ENCODE results near the gene E2F1.
"Not testable (repeated sequence)": the region's sequence is repeated elsewhere in the genome, so short reads cannot be mapped to it uniquely, and the experiment has no call there.

Gene E2F1

GRCh38 chr20:33710681-33711445 lies 24.7 kb upstream of the E2F1 start:
- DNase-seq: no peak

GRCh38 chr20:33709905-33710541 lies 23.8 kb upstream of the E2F1 start:
- DNase-seq: no peak

GRCh38 chr20:33709398-33709797 lies 23.2 kb upstream of the E2F1 start:
- no peak for DNase-seq

GRCh38 chr20:33707668-33708067 lies 21.5 kb upstream of the E2F1 start:
- DNase-seq: no peak

- DNase-seq: no peak
Measured at GRCh38 chr20:33704197-33704924, 18.2 kb upstream of the E2F1 start.

- DNase-seq: no peak
Measured at GRCh38 chr20:33703498-33704137, 17.4 kb upstream of the E2F1 start.

GRCh38 chr20:33702861-33703260 lies 16.7 kb upstream of the E2F1 start:
- no peak for DNase-seq

- DNase-seq: no peak
Measured at GRCh38 chr20:33701629-33702450, 15.7 kb upstream of the E2F1 start.

- DNase-seq: not testable (repeated sequence)
Measured at GRCh38 chr20:33700696-33701441, 14.7 kb upstream of the E2F1 start.

GRCh38 chr20:33698966-33699365 lies 12.8 kb upstream of the E2F1 start:
- not testable (repeated sequence) for DNase-seq

- DNase-seq: no peak
Measured at GRCh38 chr20:33697129-33697528, 10.9 kb upstream of the E2F1 start.

- DNase-seq: no peak
Measured at GRCh38 chr20:33696448-33696847, 10.3 kb upstream of the E2F1 start.

- no peak for DNase-seq
Measured at GRCh38 chr20:33694639-33695012, 8.4 kb upstream of the E2F1 start.

- no peak for DNase-seq
Measured at GRCh38 chr20:33693741-33694638, 7.8 kb upstream of the E2F1 start.

GRCh38 chr20:33693289-33693688 lies 7.1 kb upstream of the E2F1 start:
- no peak for DNase-seq

GRCh38 chr20:33689973-33690372 lies 3.8 kb upstream of the E2F1 start:
- no peak for DNase-seq

- DNase-seq: no peak
Measured at GRCh38 chr20:33689493-33689892, 3.3 kb upstream of the E2F1 start.

- no peak for DNase-seq
Measured at GRCh38 chr20:33688938-33689424, 2.8 kb upstream of the E2F1 start.

- no peak for DNase-seq
Measured at GRCh38 chr20:33687993-33688937, 2.1 kb upstream of the E2F1 start.

All from NCI-H526 (cell line).